H1 (cell line): ENCODE results near the gene TRIM61.

ENCODE experiments used
- EZH2 ChIP-seq: fragments of 200-600 bp; sonication (generic); IDR thresholded peaks from 2 replicates; pipeline ENCODE4 v1.7.1; 2012; ENCODE audit warnings: low read depth, mild to moderate bottlenecking, moderate library complexity, low read length, inconsistent platforms; ENCODE audit not compliant: severe bottlenecking
- GTF2F1 ChIP-seq: IDR thresholded peaks from 2 replicates; pipeline ENCODE4 v1.6.1; 2012; ENCODE audit warnings: low read depth, low read length, improper control_type of control experiment, borderline replicate concordance
- HDAC2 ChIP-seq, 2 experiments: fragments of 300-600 bp in 1 of 2; sonication (generic) in 1 of 2; IDR thresholded peaks; 2 replicates each; pipeline ENCODE4 v1.6.1; 2011 to 2012; ENCODE audit warnings: low read depth in 2 of 2, low read length in 2 of 2, mild to moderate bottlenecking in 2 of 2, moderate library complexity in 2 of 2, borderline replicate concordance in 1 of 2, inconsistent platforms in 1 of 2
- POLR2A ChIP-seq, 2 experiments: IDR thresholded peaks; 1 replicate in 1 of 2; 2 replicates in 1 of 2; pipeline ENCODE4 v1.6.1; 2011; ENCODE audit warnings: low read depth in 2 of 2, low read length in 2 of 2, mild to moderate bottlenecking in 2 of 2; ENCODE audit errors: control extremely low read depth in 1 of 2
- POLR2AphosphoS5 ChIP-seq: IDR thresholded peaks from 2 replicates; pipeline ENCODE4 v1.6.1; 2011; ENCODE audit warnings: low read depth, low read length
- POU5F1 ChIP-seq: IDR thresholded peaks from 2 replicates; pipeline ENCODE4 v1.6.1; 2011; ENCODE audit warnings: low read depth, mild to moderate bottlenecking, low read length, moderate library complexity
- SP1 ChIP-seq: IDR thresholded peaks from 2 replicates; pipeline ENCODE4 v1.6.1; 2011; ENCODE audit warnings: low read depth, low read length
- SRF ChIP-seq: IDR thresholded peaks from 2 replicates; pipeline ENCODE4 v1.6.1; 2011; ENCODE audit warnings: mild to moderate bottlenecking, low read depth, low read length, moderate library complexity
- TF ChIP-seq, protein P1 (sequence below): IDR thresholded peaks from 2 replicates; pipeline ENCODE4 v1.6.1; 2012; ENCODE audit warnings: inconsistent platforms
- TF ChIP-seq, protein P2 (sequence below): IDR thresholded peaks from 2 replicates; pipeline ENCODE4 v1.6.1; 2012; ENCODE audit warnings: inconsistent platforms
- TF ChIP-seq, protein P3 (sequence below), 3 experiments: IDR thresholded peaks; 1 replicate in 2 of 3; 2 replicates in 1 of 3; pipeline versions ENCODE4 v1.5.1 to v1.6.1; 2011; ENCODE audit warnings: low read length in 3 of 3, mild to moderate bottlenecking in 3 of 3, inconsistent platforms in 2 of 3, low read depth in 1 of 3, moderate library complexity in 1 of 3; ENCODE audit not compliant: insufficient read depth in 1 of 3; ENCODE audit errors: control extremely low read depth in 1 of 3

DNA sequence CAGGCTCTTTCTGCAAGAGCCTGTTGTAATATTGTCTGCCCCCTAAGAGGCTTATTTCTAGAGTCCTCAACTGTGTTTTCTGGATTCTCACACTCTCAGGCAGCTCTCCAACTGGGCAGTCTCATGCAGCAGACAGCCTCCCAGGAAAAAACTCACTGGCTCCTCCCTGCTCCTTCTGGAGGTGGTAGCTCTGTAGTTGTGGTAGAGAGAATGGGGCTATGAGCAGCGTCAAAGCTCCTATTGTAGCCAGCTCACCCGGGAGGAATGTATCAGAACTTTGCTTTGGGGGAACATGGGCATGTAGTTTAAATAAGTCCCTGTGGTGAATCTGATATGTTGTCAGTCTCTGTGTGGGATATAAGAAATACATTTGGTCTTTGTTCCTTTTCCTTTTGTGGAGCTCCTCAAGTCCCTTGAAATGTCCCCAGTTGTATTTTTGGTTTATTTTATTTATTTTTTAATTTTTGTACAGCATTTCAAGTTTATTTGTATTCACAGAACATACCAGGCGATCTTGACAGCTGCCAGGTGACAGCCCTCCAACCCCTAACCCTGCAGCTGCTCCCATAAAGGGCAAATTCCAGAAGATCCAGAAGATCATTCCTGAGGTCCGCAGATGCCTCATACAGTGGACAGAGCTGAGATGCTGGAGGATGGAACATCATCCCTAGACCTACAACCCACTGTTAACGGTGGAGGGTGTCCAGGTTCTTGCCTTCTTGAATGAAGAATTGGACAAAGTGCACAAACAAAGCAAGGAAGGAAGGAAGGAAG is 45.7 kb downstream of the TRIM61 start:
- TF ChIP-seq EZH2 (no peak), GTF2F1 (no peak), SP1 (no peak), POLR2A (IDR thresholded peaks at IDR 0.05; ENCODE audit: control extremely low read depth in 1 of 2, low read depth in 2 of 2, low read length in 2 of 2) (no peak), POLR2AphosphoS5 (no peak), SRF (no peak), POU5F1 (no peak), HDAC2 (IDR thresholded peaks at IDR 0.05; ENCODE audit: borderline replicate concordance in 1 of 2, low read depth in 2 of 2, low read length in 2 of 2) (no peak)
- TF ChIP-seq, protein P1, sequence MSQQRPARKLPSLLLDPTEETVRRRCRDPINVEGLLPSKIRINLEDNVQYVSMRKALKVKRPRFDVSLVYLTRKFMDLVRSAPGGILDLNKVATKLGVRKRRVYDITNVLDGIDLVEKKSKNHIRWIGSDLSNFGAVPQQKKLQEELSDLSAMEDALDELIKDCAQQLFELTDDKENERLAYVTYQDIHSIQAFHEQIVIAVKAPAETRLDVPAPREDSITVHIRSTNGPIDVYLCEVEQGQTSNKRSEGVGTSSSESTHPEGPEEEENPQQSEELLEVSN, result no peak
- TF ChIP-seq, protein P2, sequence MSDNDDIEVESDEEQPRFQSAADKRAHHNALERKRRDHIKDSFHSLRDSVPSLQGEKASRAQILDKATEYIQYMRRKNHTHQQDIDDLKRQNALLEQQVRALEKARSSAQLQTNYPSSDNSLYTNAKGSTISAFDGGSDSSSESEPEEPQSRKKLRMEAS, result no peak
- TF ChIP-seq, protein P3, sequence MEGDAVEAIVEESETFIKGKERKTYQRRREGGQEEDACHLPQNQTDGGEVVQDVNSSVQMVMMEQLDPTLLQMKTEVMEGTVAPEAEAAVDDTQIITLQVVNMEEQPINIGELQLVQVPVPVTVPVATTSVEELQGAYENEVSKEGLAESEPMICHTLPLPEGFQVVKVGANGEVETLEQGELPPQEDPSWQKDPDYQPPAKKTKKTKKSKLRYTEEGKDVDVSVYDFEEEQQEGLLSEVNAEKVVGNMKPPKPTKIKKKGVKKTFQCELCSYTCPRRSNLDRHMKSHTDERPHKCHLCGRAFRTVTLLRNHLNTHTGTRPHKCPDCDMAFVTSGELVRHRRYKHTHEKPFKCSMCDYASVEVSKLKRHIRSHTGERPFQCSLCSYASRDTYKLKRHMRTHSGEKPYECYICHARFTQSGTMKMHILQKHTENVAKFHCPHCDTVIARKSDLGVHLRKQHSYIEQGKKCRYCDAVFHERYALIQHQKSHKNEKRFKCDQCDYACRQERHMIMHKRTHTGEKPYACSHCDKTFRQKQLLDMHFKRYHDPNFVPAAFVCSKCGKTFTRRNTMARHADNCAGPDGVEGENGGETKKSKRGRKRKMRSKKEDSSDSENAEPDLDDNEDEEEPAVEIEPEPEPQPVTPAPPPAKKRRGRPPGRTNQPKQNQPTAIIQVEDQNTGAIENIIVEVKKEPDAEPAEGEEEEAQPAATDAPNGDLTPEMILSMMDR (IDR thresholded peaks at IDR 0.05; ENCODE audit: control extremely low read depth in 1 of 3, insufficient read depth in 1 of 3, low read depth in 1 of 3, low read length in 3 of 3), result no peak
